DOHH2 (cell line): ENCODE measurements around the gene TEX264.

Experiments
- H3F3A ChIP-seq: fragments of 200-600 bp; sonication (generic), shearing (Covaris generic); 2 replicates; pipeline ENCODE4 v1.6.0; 2016; ENCODE audit warnings: antibody characterized with exemption, mild to moderate bottlenecking; ENCODE audit not compliant: control insufficient read depth, insufficient read depth
- H3K27ac ChIP-seq: fragments of 200-600 bp; sonication (generic); 2 replicates; pipeline ENCODE4 v1.5.1; 2014; ENCODE audit warnings: low read depth, mild to moderate bottlenecking, low read length, moderate library complexity
- H3K27me3 ChIP-seq: fragments of 200-600 bp; sonication (generic); 2 replicates; pipeline ENCODE4 v1.6.1; 2014; ENCODE audit warnings: mild to moderate bottlenecking, low read length, mixed read lengths; ENCODE audit not compliant: control insufficient read depth
- H3K36me3 ChIP-seq: fragments of 200-600 bp; sonication (generic); 2 replicates; pipeline ENCODE4 v1.6.1; 2014; ENCODE audit warnings: mild to moderate bottlenecking, low read length, moderate library complexity, mixed read lengths; ENCODE audit not compliant: control insufficient read depth
- H3K4me1 ChIP-seq: fragments of 200-600 bp; sonication (generic); 2 replicates; pipeline ENCODE4 v1.6.1; 2014; ENCODE audit warnings: mild to moderate bottlenecking, low read length, mixed read lengths; ENCODE audit not compliant: control insufficient read depth
- H3K4me2 ChIP-seq: fragments of 200-600 bp; sonication (generic); 2 replicates; pipeline ENCODE4 v1.6.0; 2014; ENCODE audit warnings: mild to moderate bottlenecking, low read length, moderate library complexity
- H3K4me3 ChIP-seq: fragments of 200-600 bp; sonication (generic); 2 replicates; pipeline ENCODE4 v1.5.1; 2014; ENCODE audit warnings: mild to moderate bottlenecking, low read length, mixed read lengths
- H3K79me2 ChIP-seq: fragments of 200-600 bp; sonication (generic); 2 replicates; pipeline ENCODE4 v1.6.1; 2014; ENCODE audit warnings: mild to moderate bottlenecking, low read length, mixed read lengths; ENCODE audit not compliant: control insufficient read depth
- H3K9me2 ChIP-seq: fragments of 200-600 bp; sonication (generic); replicated peaks from 2 replicates; pipeline ENCODE4 v1.6.1; 2014; ENCODE audit warnings: mild to moderate bottlenecking, low read length, mixed read lengths; ENCODE audit not compliant: control insufficient read depth
- H3K9me3 ChIP-seq: fragments of 200-600 bp; sonication (generic); 2 replicates; pipeline ENCODE4 v1.6.1; 2014; ENCODE audit warnings: antibody characterized with exemption, low read length, mixed read lengths; ENCODE audit not compliant: control insufficient read depth, insufficient read depth
- H4K20me1 ChIP-seq: fragments of 200-600 bp; sonication (generic); 2 replicates; pipeline ENCODE4 v1.6.0; 2014; ENCODE audit warnings: low read depth, mild to moderate bottlenecking, antibody characterized with exemption, low read length, moderate library complexity; ENCODE audit not compliant: control insufficient read depth, insufficient read depth
- CTCF ChIP-seq: fragments of 200-600 bp; sonication (generic); IDR thresholded peaks from one replicate; pipeline ENCODE4 v1.5.1; 2014; ENCODE audit warnings: antibody characterized with exemption, mild to moderate bottlenecking, low read depth, low read length; ENCODE audit not compliant: poor library complexity, severe bottlenecking
- EZH2phosphoT487 ChIP-seq: fragments of 200-600 bp; sonication (generic); IDR thresholded peaks from 2 replicates; pipeline ENCODE4 v1.6.1; 2017; ENCODE audit warnings: borderline replicate concordance, mild to moderate bottlenecking, antibody characterized with exemption, low read length, moderate library complexity, mixed read lengths

Gene TEX264

DNA sequence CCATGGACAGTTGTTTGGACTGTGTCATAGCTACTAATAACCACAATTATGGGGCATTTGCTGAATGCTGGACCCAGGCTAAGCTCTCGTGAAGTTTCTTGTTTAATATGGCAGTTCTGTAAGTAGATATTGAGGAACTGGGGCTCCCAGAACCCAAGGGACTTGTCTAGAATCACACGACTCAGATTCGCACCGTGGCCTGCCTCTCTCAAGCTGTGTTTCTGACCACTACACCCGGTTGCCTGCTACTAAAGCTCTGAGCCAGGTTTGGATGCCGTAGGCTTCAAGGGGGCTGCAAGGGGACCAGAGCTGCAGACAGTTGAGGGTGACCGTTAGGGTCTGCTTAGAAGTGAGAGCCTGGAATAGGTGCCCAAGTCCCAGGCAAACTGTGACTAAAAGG lies 11.5 kb downstream of the TEX264 start:
- Histone ChIP-seq H3K36me3 (peaks cover 98% of the 10 kb centered on the region), H3K27ac (no peak overlapping the region), H3K4me2 (no peak overlapping the region), H3K4me3 (no peak overlapping the region), H3F3A (peaks cover 2% of the 10 kb centered on the region; the same call in 1 of the 2 replicates), H4K20me1 (peaks cover 19% of the 10 kb centered on the region), H3K9me3 (no peaks in the 10 kb centered on the region), H3K9me2 (no peaks in the 10 kb centered on the region), H3K27me3 (no peaks in the 10 kb centered on the region), H3K4me1 (peaks cover 60% of the 10 kb centered on the region), H3K79me2 (peaks cover 38% of the 10 kb centered on the region)
- TF ChIP-seq CTCF (no peak), EZH2phosphoT487 (no peak)

- peaks cover 36% of the 10 kb centered on the region for H3K79me2 ChIP-seq
- no peaks in the 10 kb centered on the region for H3K9me3 ChIP-seq
- TF ChIP-seq EZH2phosphoT487 (no peak), CTCF (no peak)
- peaks cover 98% of the 10 kb centered on the region for H3K36me3 ChIP-seq
- H3K27me3 ChIP-seq = no peaks in the 10 kb centered on the region
- H4K20me1 ChIP-seq = peaks cover 19% of the 10 kb centered on the region
- H3K9me2 ChIP-seq = no peaks in the 10 kb centered on the region
- H3K4me2 ChIP-seq = no peak overlapping the region
- peaks cover 59% of the 10 kb centered on the region for H3K4me1 ChIP-seq
- no peak overlapping the region for H3K27ac ChIP-seq
- H3F3A ChIP-seq = peaks cover 2% of the 10 kb centered on the region; the same call in 1 of the 2 replicates
- H3K4me3 ChIP-seq = no peak overlapping the region
These were observed 12.5 kb downstream of the TEX264 start for GRCh38 chr3:51683566-51683965.

DNA sequence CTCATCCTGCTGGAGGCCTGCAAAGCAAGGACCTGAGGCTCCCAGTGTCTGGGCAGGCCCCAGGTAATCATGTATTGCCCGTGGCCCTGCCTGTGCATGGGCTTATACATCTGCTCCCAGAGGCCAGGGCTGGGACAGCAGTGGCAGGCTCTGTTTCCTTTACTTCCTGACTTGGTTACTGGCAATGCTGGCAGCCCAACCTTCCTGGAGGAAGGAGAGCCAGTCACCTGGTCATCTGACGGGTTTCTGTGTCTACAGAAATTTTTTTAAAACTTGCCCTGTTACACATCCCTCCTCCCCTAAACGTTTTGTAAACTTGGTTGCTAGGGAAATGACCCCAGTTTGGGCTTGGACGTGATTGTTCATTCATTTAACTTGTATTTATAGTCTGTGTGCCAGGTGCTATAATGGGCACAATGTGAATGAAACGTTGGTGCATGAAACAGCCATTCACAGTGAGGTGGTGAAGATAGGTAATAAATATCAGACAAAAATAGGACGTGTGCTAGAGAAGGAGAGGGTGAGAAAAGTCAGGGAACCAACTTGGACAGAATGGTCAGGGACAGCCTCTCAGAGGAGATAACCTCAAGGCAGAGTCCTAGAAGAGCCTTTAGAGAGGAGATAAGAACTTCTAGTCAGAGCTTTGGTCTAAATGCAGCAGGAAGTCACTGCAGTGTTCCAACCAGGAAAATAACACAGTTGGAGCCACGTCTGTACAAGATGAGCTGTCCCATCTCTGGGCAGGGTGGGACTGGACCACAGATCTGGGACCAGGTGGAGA lies 14.1 kb downstream of the TEX264 start:
- Histone ChIP-seq H3K27me3 (no peaks in the 10 kb centered on the region), H3K9me2 (no peaks in the 10 kb centered on the region), H4K20me1 (peaks cover 19% of the 10 kb centered on the region), H3K4me2 (no peak overlapping the region), H3K4me3 (no peak overlapping the region), H3K27ac (no peak overlapping the region), H3K79me2 (peaks cover 21% of the 10 kb centered on the region), H3K9me3 (no peaks in the 10 kb centered on the region), H3K36me3 (peaks cover 90% of the 10 kb centered on the region), H3F3A (peaks cover 2% of the 10 kb centered on the region; the same call in 1 of the 2 replicates), H3K4me1 (peaks cover 43% of the 10 kb centered on the region)
- TF ChIP-seq EZH2phosphoT487 = no peak
- TF ChIP-seq CTCF = no peak
